GM20000 (cell line): ENCODE data around the gene CADPS2.

Experiments used
- DNase-seq: peaks from one replicate; pipeline ENCODE4 v3.0.0; 2012; ENCODE audit warnings: low spot score
- TF ChIP-seq, protein P1 (sequence below): IDR thresholded peaks from 2 replicates; pipeline ENCODE4 v1.5.1; 2012; ENCODE audit warnings: mild to moderate bottlenecking, control low read depth; ENCODE audit errors: extremely low read depth, missing control alignments

Gene CADPS2

DNA sequence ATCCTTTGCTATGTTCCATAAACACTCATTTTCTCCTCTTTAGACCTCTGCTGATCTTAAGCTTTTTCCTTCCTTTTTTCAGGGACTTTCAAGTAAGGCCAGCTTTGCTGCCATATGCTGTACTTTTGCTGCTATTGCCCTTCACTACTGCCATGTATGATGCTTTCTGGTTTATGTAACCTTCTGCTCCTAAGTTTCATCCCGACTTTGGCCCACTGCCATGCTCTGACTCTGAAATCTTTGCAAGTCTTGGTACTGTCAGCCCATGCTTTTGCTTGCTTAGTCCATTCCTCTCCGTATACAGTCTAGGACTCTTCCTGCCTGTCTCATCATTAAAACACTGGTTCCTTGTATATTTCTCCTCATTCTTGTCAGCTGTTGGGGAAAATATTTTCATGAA lies 339.8 kb downstream of the CADPS2 start:
- no peak for DNase-seq
- TF ChIP-seq, protein P1, sequence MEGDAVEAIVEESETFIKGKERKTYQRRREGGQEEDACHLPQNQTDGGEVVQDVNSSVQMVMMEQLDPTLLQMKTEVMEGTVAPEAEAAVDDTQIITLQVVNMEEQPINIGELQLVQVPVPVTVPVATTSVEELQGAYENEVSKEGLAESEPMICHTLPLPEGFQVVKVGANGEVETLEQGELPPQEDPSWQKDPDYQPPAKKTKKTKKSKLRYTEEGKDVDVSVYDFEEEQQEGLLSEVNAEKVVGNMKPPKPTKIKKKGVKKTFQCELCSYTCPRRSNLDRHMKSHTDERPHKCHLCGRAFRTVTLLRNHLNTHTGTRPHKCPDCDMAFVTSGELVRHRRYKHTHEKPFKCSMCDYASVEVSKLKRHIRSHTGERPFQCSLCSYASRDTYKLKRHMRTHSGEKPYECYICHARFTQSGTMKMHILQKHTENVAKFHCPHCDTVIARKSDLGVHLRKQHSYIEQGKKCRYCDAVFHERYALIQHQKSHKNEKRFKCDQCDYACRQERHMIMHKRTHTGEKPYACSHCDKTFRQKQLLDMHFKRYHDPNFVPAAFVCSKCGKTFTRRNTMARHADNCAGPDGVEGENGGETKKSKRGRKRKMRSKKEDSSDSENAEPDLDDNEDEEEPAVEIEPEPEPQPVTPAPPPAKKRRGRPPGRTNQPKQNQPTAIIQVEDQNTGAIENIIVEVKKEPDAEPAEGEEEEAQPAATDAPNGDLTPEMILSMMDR, result no peak

DNA sequence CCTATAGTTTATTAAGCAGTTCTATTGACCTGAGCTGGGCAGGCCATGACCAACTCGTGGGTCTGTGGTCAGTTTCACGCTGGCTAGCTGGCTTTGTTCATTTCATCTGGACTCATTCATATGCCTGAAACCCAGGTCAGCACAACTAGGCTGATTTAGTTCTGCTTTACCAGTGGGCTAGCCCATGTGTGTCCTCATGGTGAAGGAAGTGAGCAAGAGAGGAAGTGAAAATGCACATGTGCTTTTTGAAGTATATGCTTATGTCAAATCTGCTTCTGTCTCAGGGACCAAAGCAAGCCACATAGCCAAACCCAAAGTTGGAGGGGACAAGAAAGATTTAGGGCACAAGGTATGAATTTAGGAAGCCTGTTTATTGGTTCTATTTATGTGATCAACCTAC lies 341.8 kb downstream of the CADPS2 start:
- TF ChIP-seq, protein P1, result no peak
- peak; percentile 13 for DNase-seq

DNA sequence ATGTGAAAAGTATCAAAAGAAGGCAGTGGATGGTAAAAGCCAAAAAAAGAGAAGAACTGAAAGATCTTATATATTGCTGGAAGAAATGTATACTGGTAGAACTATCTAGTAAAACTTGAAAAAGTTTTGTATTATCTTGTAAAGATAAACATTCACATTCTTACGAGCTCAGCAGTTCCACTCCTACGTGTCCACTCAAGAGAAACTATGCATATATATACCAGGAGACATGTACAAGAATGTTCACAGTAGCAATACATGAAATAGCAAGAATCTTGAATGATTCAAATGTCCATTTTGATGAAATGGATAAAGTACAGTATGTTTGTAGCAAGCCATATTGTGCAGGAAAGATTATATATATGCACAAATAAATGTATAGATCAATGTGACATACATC lies 342.4 kb downstream of the CADPS2 start:
- TF ChIP-seq, protein P1, result no peak
- DNase-seq, result no peak

DNA sequence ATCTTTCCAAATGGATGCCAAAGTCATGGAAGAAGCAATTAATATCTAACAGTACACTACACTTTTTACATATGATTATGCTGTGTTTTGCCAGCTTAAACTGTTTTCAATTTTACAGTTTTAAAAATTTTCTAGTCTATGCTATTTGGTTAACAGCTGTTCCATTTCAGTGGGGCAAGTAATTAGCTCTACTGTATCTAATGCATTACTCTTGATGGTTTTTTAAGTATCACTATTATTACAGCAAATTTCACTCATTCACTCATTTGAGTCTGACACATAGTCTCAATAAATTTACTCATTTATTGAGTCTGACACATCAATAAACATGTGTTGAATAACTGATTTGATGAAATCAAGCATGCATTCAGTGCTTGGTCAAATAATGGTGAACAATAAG lies 343.1 kb downstream of the CADPS2 start:
- TF ChIP-seq, protein P1, result no peak
- DNase-seq, result no peak

DNA sequence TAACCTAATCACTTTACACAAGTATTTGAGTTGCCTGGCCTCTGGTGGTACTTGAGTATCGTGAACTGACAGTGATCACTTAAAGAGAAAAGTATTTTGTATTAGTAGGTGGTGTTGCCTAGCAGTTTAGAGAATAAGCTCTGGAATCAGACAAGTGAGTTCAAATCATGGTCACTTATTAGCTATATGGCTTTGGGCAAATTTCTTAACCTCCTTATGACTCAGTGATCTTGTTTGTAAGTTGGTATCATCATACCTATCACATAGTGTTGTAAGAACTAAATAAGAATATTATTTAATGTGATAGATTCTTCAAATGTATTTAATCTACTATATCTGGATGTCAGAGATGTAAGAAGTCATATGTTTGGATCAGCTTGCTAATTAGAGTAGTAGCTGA lies 351.2 kb downstream of the CADPS2 start:
- TF ChIP-seq, protein P1, result no peak
- no peak for DNase-seq

DNA sequence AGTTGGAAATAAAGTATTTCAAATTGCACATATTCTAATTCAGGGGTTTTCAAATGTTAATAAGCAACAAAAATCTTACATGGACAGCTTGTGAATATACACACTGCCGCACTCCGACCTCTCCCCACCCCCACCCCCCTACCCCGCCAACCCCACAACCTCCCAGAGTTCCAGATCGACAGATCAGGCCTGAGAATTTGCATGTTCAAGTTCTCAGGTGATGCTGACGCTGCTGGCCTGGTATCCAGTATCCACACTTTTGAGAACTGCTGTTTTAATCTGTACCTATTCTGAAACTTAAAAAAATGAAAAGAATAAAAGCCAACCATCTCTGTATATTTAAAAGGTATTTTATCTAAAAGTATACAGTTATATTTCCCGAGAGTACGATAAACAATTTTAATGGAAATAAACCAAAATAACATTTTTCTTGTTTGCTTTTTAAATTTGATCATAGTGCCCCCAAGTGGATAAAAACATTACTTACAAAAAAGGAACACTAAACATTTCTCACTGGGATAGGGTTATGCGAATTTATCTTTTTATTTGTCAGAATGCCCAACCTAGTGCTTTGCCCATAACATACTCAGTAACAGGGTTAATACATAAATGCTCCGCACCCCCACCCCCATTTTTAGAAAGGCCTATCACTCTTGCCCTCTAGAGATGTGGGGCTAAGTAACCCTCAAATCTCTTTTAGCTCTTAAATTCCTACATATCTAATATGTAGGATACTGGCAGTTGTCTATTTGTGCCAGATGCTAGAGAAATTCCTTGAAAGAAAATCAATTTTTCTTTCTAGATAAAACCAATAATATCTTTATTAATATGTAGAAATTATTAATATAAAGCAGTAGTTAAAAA lies 353.6 kb downstream of the CADPS2 start:
- TF ChIP-seq, protein P1, result no peak
- peak; percentile 5 for DNase-seq

DNA sequence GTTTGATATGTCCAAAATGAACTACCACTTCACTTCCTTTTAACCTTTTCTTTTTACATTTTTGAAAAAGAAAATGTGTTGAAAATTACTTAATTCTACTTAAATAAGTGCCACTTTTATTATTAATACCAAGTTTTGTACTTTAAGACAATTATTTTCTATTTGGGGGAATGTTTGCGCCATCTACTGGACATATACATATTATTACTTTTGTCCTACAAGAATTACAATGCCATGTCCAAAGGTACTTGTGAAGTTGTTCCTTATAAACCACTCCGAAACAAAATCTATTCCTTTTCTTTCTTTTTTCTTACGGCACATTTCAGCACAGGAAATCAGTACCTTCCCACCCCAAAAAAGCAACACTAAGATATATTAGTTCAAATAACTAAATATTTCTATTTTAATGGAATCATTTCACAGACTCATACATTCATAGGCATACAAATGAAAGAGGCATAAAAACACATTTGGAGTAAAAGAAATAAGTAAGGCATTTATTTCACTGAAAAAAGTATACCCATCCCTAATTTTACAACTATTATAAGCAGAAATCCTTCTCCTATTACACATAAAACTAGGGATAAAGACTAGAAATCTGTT lies 357.3 kb downstream of the CADPS2 start:
- TF ChIP-seq, protein P1, result no peak
- DNase-seq, result peak; percentile 15
